IPS-NIHi11 (cell line): ENCODE results near the gene TRIM38.
"Not testable (repeated sequence)": the region's sequence is repeated elsewhere in the genome, so short reads cannot be mapped to it uniquely, and the experiment has no call there.

Experiments
- DNase-seq: peaks from one replicate; pipeline ENCODE4 v3.0.0; 2012; ENCODE audit warnings: mixed read lengths, low spot score

Gene TRIM38

DNA sequence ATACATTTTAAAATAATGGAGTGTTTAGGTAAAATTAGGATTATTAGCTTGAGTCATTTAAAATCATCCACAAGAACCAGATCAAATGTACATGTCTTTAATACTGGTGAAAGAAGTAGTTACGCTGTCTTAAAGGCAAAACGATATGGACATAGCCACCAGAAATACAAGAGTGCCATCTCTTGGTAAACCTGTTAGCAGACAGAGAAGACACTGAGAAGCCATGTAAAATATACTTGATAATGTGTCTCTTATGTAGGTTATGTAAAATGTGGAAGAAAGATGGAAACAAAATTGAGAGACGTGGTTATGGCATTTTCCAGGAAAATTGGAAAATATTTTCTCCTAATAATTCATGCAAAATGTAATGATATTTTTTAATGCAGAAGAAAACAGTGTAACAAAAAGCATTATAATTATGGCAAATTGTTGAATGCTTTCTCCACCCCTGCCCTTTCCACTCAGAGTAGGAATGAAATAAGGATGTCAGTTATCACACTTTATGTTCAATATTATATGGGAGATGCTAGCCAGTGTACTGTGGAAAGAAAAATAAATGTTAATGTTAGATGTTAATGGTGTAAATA, 19.9 kb upstream of the TRIM38 start:
- no peak for DNase-seq

DNA sequence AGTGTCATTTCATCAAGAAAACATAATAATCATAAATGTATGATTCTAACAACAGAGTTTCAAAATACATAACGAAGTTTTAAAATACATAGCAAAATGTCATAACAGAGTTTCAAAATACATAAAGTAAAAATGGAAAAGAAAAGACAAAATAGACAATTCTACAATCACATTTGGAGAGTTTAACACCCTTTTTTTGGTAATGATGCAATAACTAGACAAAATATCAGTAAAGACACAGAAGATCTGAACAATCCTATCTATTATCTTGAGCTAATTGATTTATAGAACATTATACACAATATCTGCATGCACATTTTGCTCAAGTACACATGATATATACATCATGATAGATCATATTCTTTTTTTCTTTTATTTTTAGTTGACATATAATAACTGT, 18.7 kb upstream of the TRIM38 start:
- no peak for DNase-seq

DNA sequence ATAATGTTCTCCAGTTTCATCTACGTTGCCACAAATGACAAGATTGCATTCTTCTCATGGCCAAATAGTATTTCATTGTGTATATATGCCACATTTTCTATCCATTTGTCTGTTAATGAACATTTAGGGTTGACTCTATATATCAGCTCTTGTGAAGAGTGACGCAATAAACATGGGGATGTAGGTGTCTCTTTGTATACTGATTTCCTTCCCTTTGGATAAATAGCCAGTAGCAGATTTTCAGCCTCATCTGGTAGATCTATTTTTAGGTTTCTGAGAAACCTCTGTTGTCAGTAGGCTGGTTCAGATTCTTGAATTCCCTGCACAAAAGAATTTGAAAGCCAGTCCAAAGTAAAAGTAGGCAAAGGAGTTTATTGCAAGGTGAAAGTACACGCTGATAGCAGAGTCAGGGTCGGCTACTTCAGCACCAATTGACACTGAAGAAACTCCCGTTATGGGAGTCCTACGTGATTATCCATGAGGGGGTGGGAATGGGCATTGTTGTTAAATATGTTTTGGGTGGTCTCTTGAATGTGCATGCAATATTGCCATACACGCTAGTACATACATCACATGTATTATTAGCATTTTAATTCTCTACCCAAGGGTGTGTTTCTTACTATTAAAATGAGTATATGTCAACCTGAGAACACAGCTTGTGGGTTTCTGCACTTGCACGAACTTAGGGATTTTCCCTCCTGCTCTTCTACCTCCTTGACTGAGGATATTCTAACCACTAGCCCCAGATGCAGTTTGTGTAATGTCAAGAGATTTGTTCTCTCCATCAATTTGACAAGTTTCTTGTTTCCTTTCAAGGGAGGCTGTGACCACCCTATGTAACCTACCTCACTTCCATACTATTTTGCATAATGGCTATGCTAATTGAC, 17.7 kb upstream of the TRIM38 start:
- no peak for DNase-seq

DNA sequence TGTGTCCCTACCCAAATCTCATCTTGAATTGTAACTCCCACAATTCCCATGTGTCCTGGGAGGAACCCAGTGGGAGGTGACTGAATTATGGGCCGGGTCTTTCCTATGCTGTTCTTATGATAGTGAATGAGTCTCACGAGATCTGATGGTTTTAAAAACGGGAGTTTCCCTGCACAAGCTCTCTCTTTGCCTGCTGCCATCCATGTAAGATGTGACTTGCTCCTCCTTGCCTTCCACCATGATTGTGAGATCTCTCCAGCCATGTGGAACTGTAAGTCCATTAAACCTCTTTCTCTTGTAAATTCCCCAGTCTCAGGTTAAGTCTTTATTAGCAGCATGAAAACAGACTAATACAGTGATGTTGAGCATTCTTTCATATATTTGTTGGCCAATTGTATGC, 16.9 kb upstream of the TRIM38 start:
- not testable (repeated sequence) for DNase-seq

DNA sequence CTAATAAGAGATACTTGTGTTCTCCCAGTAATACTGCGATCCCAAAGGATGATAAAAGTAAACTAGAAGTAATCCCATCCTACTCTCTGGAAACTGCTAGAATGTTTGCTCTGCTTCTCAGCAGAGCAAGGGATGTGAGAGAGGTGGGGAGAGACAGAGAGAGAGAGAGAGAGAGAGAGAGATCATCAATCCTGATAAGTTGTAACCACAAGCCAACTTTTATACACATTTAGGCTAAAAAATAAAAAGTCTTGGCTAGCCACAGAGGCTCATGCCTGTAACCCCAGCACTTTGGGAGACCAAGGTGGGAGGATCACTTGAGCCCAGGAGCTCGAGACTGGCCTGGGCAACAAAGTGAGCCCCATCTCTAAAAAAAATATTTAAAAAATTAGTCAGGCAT, 16.0 kb upstream of the TRIM38 start:
- no peak for DNase-seq

DNA sequence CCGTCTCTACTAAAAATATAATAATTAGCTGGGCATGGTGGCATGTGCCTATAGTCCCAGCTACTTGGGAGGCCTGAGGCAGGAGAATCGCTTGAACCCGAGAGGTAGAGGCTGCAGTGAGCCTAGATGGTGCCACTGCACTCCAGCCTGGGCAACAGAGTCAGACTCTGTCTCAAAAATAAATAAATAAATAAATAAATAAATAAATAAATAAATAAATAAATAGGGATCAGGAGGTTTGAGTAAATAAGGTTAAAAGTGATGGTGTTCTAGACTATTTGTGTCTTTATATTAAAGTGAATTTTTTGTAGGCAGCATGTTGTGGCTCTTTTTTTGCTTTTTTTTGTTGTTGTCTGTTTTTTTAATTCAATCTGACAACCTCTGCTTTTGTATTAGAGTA, 15.1 kb upstream of the TRIM38 start:
- DNase-seq, result not testable (repeated sequence)

DNA sequence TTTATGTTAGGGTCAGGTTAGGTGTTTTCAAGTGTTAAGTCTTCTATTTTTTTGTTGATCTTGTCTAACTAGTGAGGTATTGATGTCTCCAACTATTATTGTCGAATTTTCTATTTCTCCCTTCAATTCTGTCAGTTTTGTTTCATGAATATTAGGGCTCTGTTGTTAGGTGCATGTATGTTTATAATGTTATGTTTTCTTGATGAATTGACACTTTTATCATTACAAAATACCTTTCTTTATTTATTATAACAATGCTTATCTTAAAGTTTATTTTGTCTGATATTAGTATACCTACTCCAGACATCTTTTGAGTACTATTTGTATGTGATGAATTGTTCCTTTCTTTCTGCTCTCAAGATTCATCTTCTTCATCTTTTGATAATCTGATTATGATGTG, 12.9 kb upstream of the TRIM38 start:
- DNase-seq, result no peak

DNA sequence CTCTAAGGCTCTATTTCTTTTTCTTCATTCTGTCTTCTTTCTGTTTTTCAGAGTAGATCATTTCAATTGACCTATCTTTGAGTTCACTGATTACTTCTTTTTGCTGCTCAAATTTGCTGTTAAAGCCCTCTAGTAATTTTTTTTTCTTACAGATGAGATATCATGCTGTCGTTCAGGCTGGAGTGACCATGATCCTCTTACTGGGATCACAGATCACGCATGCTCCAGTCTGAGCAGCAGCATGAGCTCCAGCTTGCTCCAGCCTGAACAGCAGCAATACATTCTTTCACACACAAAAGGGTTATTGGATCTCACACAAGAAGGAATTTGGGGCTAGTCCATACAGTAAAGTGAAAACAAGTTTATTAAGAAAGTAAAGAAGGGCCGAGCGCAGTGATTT, 12.3 kb upstream of the TRIM38 start:
- no peak for DNase-seq

DNA sequence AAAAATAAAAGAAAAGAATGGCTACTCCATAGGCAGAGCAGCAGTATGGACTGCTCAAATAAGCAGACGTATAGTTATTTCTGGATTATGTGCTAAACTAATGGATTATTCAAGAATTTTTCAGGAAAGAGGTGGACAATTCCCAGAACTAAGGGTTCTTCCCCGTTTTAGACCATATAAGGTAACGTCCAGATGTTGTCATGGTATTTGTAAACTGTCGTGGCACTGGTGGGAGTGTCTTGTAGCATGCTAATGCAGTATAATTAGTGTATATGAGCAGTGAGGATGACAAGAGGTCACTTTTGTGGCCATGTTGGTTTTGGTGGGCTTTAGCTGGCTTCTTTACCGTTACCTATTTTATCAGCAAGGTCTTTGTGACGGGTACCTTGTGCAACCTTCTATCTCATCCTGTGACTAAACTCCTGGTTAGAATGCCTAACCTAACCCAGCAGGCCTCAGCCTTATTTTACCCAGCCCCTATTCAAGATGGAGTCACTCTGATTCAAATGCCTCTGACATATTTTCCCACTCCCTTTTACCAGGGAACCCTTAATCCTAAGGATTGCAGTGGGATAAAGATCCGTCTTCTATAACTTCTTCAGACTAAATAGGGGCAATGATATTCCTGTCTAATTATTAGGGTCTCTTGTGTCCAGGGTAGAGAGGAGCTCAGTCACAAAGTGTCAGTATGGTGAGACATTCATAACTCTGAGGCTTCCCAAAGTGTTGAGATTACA, 11.1 kb upstream of the TRIM38 start:
- no peak for DNase-seq

DNA sequence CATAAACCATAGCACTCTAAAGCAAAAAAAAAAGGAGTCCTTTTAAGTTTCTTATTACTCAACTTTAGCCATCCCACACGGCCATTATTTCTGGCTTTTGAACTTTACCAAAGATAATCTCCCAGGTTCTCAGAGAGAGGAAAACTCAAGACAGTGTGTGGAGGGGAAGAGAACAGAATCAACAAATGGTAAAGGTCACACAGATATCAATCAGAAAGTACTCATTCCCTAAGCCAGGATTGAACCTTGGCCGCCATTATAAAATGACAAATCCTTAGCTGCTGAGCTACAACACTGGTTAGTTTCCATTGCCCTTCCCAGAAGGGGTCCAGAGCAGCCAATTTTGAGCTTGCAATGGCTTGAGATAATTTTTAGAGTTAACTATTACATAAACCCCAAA, 10.1 kb upstream of the TRIM38 start:
- no peak for DNase-seq

DNA sequence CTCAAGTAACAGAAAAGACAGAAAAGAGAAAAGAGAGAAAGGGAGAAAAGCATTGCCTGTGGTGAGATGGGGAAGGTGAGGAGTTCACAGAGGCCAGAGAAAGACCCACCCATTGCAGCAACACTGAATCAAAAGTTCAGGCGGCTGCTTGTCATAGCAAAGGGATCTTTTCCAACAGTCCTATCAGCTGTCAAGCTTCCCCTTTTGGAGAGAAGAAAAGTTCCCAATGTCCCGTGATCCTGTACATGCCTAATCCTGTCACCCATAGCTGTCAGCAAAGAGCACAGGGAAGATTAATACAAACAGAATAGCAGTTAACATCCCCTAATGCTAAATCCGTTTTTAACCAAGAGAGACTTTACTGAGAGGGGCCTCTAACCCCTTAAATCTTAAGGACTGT, 8.9 kb upstream of the TRIM38 start:
- no peak for DNase-seq

DNA sequence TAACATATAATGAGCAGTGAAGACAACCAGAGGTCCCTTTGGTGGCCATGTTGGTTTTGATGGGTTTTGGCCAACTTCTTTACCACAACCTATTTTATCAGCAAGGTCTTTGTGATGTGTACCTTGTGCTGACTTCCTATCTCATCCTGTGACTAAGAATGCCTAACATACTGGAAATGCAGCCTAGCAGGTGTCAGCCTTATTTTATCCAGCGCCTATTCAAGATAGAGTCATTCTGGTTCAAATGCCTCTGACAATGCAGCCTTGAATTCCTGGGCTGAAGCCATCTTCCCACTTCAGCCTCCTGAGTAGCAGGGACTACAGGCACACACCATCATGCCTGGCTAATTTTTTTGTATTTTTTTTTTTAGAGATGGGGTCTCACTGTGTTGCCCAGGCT, 7.8 kb upstream of the TRIM38 start:
- no peak for DNase-seq

DNA sequence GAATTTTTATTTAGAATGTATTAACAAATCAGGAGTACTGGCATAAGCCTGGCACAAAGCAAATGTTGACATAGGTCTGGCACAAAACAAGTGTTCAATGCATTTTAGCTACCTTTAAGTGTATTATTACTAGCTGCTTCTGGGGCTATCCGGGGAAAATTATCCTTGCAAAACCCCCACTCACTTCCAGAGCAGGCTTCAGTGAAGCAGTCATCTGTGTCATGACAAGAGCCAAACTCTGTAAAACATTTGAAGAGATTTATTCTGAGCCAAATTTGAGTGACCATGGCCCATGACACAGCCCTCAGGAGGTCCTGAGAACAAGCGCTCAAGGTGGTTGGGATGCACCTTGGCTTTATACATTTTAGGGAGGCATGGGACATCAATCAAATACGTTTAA, 6.4 kb upstream of the TRIM38 start:
- DNase-seq, result no peak

DNA sequence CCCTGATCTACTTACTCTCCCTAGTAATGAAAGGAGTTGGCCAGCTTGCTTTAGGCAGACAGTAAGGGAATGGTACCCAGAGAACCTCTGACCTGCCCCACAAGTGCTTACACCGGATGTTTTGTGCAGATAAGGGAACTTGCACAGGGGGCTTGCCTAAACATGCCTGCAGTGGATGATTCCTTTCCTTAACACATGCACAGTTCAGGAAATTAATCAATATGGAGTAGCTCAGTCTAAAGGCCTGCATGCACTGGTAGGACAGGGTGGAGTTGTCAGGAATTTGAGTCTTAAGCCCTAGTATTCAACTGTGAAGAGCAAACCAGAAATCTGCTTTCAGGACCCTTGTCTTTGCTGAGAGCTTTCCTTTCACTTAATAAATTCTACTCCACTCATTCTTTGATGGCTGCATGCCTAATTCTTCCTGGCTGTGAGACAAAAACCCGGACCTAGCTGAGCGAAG, 3.9 kb upstream of the TRIM38 start:
- no peak for DNase-seq

DNA sequence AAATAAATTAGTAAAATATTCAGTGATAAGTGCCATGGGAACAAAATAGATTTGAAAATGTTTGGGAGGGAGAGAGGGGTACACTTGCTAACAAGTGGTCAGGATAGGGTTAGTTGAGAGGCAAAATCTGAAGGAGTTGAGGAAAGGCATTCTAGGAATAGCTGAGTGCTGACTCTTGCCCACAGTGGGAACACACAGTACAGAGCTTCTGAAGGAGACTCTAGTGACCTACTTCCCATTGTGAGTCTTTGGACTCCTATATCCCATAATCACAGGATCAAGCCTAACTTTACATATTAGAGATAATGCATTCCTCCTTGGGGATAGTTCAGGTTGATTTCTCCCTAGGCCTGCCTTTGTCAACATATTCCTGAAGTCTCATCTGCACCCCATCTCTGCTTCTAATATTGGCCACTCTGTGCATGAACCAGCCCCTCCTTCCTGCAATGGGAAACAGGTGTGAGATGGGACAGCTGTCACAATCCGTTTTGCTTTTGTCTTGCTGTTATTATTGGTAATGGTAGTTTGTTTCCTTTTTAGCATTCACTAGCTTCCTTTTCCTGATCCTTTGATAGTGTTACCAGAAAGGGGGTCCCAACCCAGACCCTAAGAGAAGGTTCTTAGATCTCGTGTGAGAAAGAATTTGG, 2.6 kb upstream of the TRIM38 start:
- DNase-seq, result no peak

DNA sequence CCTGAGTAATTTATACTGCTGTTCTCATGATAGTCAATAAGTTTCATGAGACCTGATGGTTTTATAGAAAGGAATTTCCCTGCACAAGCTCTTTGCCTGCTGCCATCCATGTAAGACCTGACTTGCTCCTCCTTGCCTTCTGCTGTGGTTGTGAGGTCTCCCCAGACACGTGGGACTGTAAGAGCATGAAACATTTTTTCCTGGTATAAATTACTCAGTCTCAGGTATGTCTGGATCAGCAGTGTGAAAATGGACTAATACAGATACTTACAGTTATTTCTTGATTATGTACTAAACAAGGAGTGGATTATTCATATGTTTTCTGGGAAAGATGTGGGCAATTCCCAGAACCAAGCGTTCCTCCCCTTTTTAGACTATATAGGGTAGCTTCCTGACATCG, 1.9 kb upstream of the TRIM38 start:
- DNase-seq, result no peak

DNA sequence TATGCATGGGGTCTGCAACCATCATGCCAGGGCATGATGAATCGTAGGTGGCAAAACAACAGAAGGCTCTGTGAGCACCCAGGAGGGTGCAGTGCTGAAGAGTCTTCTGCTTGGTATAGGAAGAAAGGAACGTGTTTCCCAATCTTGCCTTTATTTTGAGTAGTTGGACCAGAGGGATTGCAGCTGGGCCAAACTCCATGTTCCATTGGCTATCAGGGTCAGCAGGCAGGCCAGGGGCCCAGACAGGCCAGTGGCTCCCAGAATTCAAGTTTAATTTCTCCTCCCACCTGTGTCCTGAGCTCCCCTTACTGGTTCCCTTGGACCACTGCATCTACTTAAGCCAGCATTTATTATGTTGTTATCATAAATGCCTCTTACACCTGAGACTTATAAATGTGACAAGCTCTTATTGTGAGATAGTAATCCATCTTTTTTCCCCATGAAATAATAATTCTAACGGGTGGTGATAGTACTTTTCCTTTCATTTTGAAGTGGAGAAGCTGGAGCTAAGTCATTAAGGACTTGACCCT, 918 bp upstream of the TRIM38 start:
- no peak for DNase-seq

DNA sequence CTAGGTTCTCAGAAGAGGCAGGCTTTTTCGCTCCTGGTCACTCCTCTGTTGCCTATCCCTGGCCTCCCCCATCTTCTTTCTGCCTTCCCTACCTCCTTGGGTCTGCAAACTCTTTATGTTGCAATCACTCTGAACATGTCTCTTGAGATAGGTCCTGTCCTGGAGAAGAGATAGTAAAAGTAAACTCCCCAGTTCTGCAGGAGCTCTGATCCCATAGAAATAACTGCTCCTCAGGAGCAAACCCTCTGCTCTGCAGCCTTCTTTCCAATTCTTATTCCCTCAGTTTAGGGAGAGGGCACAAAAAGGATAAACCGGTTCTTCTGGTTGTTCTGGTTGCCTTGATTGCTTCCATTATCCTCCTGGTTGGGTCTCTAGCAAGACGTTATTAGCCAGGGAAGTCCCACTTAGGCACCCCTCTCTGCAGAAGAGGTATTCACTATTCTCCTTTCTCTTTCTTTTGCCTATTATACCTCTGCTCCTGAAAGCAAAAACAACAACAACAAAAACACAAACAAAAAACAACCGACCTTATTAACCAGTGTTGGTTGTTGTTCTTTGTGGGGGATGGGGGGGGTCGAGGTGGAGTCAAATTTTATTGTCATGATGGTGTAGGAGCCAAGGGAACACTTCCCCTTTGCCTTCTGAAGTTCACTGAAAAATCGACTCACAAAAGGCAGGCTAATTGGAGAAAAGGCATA, 973 bp downstream of the TRIM38 start:
- DNase-seq, result peak; percentile 69

DNA sequence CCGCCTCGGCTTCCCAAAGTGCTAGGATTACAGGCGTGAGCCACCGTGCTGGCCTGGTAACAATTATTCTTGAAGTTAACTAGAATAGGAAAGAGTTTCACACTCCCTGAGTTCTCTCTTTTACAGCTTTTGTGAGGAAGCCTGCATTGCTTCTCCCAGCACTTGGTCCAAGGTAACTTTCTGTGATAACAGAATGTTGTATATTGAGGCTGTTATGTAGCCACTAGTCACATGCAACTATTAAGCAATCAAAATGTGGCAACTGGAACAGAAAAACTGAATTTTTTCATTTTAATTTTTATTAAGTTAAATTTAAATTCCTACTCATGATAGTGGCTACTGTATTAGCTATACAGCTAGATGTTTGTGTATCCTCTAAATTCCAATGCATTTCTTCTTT, 2.5 kb downstream of the TRIM38 start:
- DNase-seq, result no peak

DNA sequence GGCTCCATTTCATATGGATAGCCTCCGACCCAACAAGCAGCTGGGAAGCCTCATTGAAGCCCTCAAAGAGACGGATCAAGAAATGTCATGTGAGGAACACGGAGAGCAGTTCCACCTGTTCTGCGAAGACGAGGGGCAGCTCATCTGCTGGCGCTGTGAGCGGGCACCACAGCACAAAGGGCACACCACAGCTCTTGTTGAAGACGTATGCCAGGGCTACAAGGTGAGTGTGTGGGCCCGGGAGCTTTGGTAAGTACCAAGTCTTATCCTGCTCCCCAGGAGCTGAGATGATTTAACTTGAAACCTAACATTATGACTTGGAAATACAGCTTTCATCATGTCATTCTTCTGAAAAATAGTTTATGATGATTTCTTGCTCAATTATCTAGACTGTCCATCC, 4.1 kb downstream of the TRIM38 start:
- no peak for DNase-seq

DNA sequence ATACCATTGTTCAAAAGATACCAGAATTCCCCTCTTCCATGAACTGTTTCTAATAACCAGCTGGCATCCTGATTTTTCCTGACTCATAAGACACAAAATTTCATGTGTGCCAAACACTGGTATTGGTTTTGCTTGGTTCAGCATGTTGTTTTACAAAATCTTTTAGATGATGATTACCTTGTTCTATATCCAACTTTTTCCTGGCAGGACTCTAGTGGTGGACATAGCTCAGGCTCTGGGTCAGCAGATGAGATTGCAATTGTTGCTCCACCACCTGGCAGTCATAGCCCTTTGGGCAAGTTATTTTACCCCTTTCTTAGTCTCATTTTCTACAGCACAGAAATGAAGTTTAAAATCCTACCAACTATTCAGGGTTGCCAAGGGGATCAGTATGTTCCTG, 6.2 kb downstream of the TRIM38 start:
- DNase-seq, result no peak
